NB4 (cell line): ENCODE results near the gene CHIA.

Source experiments
- DNase-seq: peaks from one replicate; pipeline ENCODE4 v3.0.0; 2010; ENCODE audit warnings: low read depth
- H3K4me3 ChIP-seq: one replicate; pipeline ENCODE4 v1.5.1; 2011; ENCODE audit warnings: mild to moderate bottlenecking, low read depth, low read length, moderate library complexity
- MYC ChIP-seq: IDR thresholded peaks from 2 replicates; pipeline ENCODE4 v1.6.1; 2011; ENCODE audit warnings: low read depth, low read length
- POLR2A ChIP-seq: IDR thresholded peaks from 2 replicates; pipeline ENCODE4 v1.6.1; 2011; ENCODE audit warnings: mild to moderate bottlenecking; ENCODE audit not compliant: insufficient read length; ENCODE audit errors: extremely low read depth
- TF ChIP-seq, protein P1 (sequence below): IDR thresholded peaks from 2 replicates; pipeline ENCODE4 v1.6.1; 2011; ENCODE audit warnings: low read depth, low read length
- TF ChIP-seq, protein P2 (sequence below): IDR thresholded peaks from one replicate; pipeline ENCODE4 v1.5.1; 2012; ENCODE audit warnings: low read depth, low read length

CHIA gene

DNA sequence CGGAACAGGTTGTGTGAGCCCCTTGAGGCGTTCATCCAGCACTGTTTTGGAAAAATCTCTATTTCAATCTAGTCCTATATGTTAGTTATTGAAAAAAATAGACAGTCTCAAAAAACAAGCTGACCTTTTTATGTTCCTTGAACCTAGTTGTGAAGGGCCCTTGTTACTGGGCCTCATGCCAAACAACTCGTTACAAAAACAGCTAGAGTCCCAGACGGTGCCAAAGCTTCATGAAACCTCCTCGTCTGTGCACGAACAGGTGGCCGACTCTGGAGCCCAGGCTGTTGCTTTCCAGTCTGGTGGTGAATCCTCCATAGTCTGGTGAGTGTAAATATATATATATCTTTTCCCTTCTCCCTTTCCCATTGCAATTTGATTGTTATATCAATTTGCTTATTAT is at the start of gene CHIA:
Gene CHIA (plus strand): TSS at position 222 of the 400 bp plus-strand sequence. CDS start 19,617 bp downstream, outside the sequence.
- no peak within 1 kb of the TSS for H3K4me3 ChIP-seq
- TF ChIP-seq, protein P1, sequence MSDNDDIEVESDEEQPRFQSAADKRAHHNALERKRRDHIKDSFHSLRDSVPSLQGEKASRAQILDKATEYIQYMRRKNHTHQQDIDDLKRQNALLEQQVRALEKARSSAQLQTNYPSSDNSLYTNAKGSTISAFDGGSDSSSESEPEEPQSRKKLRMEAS: no peak
- TF ChIP-seq POLR2A (no peak), MYC (no peak)
- TF ChIP-seq, protein P2, sequence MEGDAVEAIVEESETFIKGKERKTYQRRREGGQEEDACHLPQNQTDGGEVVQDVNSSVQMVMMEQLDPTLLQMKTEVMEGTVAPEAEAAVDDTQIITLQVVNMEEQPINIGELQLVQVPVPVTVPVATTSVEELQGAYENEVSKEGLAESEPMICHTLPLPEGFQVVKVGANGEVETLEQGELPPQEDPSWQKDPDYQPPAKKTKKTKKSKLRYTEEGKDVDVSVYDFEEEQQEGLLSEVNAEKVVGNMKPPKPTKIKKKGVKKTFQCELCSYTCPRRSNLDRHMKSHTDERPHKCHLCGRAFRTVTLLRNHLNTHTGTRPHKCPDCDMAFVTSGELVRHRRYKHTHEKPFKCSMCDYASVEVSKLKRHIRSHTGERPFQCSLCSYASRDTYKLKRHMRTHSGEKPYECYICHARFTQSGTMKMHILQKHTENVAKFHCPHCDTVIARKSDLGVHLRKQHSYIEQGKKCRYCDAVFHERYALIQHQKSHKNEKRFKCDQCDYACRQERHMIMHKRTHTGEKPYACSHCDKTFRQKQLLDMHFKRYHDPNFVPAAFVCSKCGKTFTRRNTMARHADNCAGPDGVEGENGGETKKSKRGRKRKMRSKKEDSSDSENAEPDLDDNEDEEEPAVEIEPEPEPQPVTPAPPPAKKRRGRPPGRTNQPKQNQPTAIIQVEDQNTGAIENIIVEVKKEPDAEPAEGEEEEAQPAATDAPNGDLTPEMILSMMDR: no peak
- no peak for DNase-seq

DNA sequence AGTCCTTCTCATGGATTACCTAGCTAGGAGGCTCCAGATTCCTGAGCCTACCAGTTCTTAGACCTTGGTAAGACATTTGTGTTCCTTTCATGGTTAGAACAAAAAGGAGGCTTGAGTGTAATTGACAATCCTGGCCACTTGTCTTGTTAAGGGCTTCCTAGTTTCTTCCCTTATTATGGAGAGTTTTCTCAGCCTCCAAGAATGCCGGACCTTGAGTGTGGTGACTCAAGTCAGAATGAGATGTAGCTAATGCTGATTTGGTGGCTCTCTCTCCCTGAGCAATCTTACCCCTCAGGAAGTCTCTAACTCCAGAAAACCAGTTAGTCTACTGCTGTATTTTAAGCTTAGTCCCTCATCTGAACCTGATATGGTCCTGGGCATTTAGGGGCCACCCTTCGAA is 48.9 kb upstream of the CHIA start:
- no peak overlapping the region for H3K4me3 ChIP-seq
- no peak for DNase-seq
- no peak for TF ChIP-seq MYC

DNA sequence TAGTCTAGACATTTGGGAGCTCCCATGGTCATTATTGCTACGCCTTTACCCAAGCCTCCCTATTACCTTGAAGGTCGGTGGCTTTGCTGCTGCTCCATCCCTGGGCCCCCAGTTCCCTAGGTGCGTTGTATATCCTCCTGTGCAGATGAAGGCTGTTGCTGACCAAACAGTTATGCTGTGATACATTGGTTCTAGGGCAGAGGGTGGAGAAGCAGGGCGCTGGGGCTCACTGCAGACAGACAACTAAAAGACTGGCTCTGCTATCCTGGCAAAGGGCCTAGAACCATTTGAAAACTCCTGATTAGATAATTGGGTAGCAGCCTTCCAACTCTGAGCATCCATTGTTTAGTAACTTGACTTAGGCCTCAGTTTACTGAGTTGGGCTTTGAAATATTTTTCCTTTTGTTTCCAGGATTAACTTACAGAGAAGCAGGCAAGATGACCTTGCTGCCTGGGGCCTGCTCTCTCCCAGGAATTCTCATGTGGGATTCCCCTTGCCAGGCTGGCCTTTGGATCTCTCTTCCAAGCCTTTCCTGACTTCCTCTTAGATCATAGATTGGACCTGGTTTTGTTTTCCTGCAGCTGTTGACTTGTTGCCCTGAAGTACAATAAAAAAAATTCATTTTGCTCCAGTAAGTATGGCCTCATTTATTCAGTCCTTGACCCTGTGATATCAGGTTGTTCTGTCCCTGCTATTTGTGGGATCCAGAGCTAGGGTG is 47.7 kb upstream of the CHIA start:
- TF ChIP-seq, protein P1: no peak
- TF ChIP-seq, protein P2: no peak
- TF ChIP-seq MYC: no peak
- no peak for TF ChIP-seq POLR2A
- no peak overlapping the region for H3K4me3 ChIP-seq
- no peak for DNase-seq

DNA sequence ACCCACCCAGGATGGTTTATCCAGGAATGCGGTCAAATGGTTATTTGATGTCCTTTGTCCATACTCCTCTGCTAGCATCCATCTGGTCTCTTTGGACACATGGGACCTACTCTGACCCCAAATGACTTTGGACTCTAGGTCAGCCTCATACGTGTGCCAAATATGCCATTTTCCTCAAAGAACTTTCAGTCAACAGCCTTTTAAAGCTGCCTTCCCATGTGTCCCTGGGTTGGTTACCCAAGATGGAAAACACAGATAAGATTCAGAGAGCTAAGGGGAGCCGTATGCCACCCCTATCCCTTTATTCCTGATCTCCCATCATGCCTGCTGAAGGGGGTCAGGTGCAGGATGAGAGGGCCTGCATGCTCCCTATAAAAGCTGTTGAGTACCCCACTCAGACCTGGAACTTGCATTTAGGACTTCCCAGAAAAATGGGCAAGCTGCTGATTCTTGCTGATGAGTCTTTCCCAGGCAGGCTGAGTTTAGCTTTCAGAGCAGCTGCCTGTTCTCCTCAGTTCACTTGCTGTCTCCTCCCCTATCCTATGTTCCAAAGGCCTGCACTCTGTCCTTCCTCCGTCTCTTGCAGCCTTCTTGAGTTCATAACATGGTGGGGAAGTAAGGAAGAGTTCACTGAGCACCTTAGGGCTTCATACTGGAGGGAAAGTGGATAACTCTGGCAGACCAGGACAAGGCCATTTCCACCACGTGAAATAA is 43.4 kb upstream of the CHIA start:
- DNase-seq: no peak
- H3K4me3 ChIP-seq: no peak overlapping the region
- TF ChIP-seq, protein P2: no peak
- TF ChIP-seq POLR2A (no peak), MYC (no peak)
- TF ChIP-seq, protein P1: no peak

DNA sequence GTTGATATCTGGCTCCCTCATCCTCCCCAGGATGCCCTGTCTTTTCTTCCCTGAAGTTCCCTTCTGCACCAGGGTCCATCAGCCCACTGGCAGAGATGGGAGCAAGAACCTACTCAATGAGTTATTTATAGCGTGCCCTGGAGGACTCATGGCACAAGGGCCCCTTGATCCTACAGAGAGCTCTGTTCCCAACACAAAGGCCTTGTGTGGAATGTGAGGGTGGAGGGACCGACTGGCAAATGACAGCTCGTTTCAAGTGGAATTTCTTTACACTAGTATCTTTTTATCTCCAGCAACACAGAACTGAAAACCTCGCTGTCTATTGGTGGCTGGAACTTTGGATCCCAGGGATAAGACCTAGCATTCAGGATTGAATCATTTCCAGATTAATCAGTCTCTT is 40.7 kb upstream of the CHIA start:
- no peak for DNase-seq

DNA sequence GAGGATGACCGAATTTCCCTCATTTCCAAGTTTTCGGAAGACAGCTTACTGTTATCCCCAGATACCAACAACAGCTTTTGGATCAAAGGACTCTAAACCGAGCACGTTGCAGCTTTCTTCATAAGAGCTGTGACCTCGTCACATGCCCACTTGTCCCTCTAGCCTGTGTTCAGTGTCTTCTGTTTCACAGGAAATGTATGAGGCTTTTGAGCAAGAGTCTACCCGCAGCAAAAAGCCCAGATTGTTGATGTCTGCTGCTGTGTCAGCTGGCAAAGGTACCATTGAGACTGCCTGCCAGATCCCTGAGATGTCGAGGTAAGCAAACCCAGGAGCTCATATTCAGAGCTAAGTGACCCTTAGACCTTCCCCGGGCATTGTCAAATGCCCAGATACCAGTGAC is 39.1 kb upstream of the CHIA start:
- TF ChIP-seq MYC (no peak), POLR2A (no peak)
- TF ChIP-seq, protein P2: no peak
- TF ChIP-seq, protein P1: no peak
- no peak overlapping the region for H3K4me3 ChIP-seq
- no peak for DNase-seq

More for the DNA sequence above, 40.7 kb upstream of the CHIA start:
- H3K4me3 ChIP-seq: no peak overlapping the region
- TF ChIP-seq, protein P2: no peak
- TF ChIP-seq, protein P1: no peak
- no peak for TF ChIP-seq POLR2A
- no peak for TF ChIP-seq MYC
